GM12891 (cell line): ENCODE data around the gene SCD5.

Source experiments
- POLR2A ChIP-seq: IDR thresholded peaks from 2 replicates; pipeline ENCODE4 v1.6.1; 2011; ENCODE audit warnings: low read depth, low read length, control low read depth
- POLR2AphosphoS5 ChIP-seq: IDR thresholded peaks from 2 replicates; pipeline ENCODE4 v1.6.1; 2011; ENCODE audit warnings: low read depth, low read length, control low read depth

- TF ChIP-seq POLR2A (no peak), POLR2AphosphoS5 (no peak)
Observed at GRCh38 chr4:82692101-82692780, 106.4 kb downstream of the SCD5 start.
